Peyer's patch (tissue), 4 donors: ENCODE measurements around the gene NFKBIB. TPM values are rescaled to one million over a fixed set of nuclear protein-coding genes. Genes with fewer than 3 reads are reported as not detected.

Source experiments
- DNase-seq, 3 donors: peaks; one replicate each; pipeline ENCODE4 v3.0.0-alpha.2; 2017 to 2019
- H3K27ac ChIP-seq, 4 donors: fragments of 200-600 bp; sonication (generic); one replicate each; pipeline ENCODE4 v1.5.1; 2016 to 2019
- H3K27me3 ChIP-seq, 2 donors: fragments of 200-600 bp; sonication (generic); one replicate each; pipeline ENCODE4 v1.5.1; 2019
- H3K36me3 ChIP-seq, 3 donors: fragments of 200-600 bp; sonication (generic); one replicate each; pipeline ENCODE4 v1.5.1; 2016 to 2019
- H3K4me1 ChIP-seq, 4 donors: fragments of 200-600 bp; sonication (generic); one replicate each; pipeline ENCODE4 v1.5.1; 2016 to 2019
- H3K4me3 ChIP-seq, 4 donors: fragments of 200-600 bp; sonication (generic); 1 replicate in 3 of 4; 2 replicates in 1 of 4; pipeline ENCODE4 v1.5.1; 2016 to 2019; ENCODE audit warnings: mild to moderate bottlenecking in 1 of 4
- H3K9me3 ChIP-seq, 4 donors: fragments of 200-600 bp; sonication (generic); one replicate each; pipeline ENCODE4 v1.5.1; 2016 to 2019; ENCODE audit warnings: mild to moderate bottlenecking in 1 of 4
- POLR2A ChIP-seq, 2 donors: fragments of 450-650 bp; IDR thresholded peaks; one replicate each; pipeline ENCODE4 v1.5.1; 2017; ENCODE audit warnings: antibody characterized with exemption in 2 of 2, mild to moderate bottlenecking in 2 of 2, moderate library complexity in 2 of 2
- total RNA-seq, 4 donors: library from RNA; depleted of rRNA; stranded (reverse); fragments of >200 nt; gene quantifications; one replicate each; pipeline ENCODE4 v1.1.0, GENCODE V29; 2016
- TF ChIP-seq, protein P1 (sequence below), 6 experiments: fragments of 450-650 bp in 4 of 6; fragments of 200-600 bp in 2 of 6; sonication (generic) in 1 of 6; IDR thresholded peaks; one replicate each; pipeline ENCODE4 v1.5.1; 2017 to 2019; ENCODE audit warnings: antibody characterized with exemption in 6 of 6, mild to moderate bottlenecking in 3 of 6, moderate library complexity in 1 of 6

Gene NFKBIB
- total RNA-seq, result 10 to 100 TPM; 12.4 to 27.7 (median 22.8) TPM

GRCh38 chr19:38899447-38900201 is at the start of gene NFKBIB, which contains the start of gene SIRT2:
Gene NFKBIB (plus strand): TSS chr19:38899969. CDS start chr19:38900033, 64 bp downstream.
Gene SIRT2 (minus strand): TSS chr19:38899618. CDS start chr19:38899521, 97 bp downstream.
- Histone ChIP-seq H3K27me3 (no peaks in the 10 kb centered on the region), H3K4me3 (peak within 1 kb of the TSS; percentile 70 to 88 (median 80)), H3K27ac (peak within 1 kb of the TSS; percentile 87 to 93 (median 90)), H3K9me3 (no peaks in the 10 kb centered on the region), H3K36me3 (no peaks in the 10 kb centered on the region), H3K4me1 (peaks cover 0 to 25% (median 3%) of the 10 kb centered on the region in 4 donors)
- TF ChIP-seq, protein P1, sequence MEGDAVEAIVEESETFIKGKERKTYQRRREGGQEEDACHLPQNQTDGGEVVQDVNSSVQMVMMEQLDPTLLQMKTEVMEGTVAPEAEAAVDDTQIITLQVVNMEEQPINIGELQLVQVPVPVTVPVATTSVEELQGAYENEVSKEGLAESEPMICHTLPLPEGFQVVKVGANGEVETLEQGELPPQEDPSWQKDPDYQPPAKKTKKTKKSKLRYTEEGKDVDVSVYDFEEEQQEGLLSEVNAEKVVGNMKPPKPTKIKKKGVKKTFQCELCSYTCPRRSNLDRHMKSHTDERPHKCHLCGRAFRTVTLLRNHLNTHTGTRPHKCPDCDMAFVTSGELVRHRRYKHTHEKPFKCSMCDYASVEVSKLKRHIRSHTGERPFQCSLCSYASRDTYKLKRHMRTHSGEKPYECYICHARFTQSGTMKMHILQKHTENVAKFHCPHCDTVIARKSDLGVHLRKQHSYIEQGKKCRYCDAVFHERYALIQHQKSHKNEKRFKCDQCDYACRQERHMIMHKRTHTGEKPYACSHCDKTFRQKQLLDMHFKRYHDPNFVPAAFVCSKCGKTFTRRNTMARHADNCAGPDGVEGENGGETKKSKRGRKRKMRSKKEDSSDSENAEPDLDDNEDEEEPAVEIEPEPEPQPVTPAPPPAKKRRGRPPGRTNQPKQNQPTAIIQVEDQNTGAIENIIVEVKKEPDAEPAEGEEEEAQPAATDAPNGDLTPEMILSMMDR (IDR thresholded peaks at IDR 0.05), result no peak
- peak; percentile 89 to 95 for TF ChIP-seq POLR2A (IDR thresholded peaks at IDR 0.05)
- DNase-seq, result peak; percentile 99 to 100 (median 100)

GRCh38 chr19:38850436-38850975 is 49.3 kb upstream of the NFKBIB start:
- TF ChIP-seq, protein P1 (IDR thresholded peaks at IDR 0.05), result peak; percentile 7 to 55 (median 42)
- TF ChIP-seq POLR2A (IDR thresholded peaks at IDR 0.05), result peak; percentile 91 to 99
- Histone ChIP-seq H3K9me3 (no peaks in the 10 kb centered on the region), H3K4me1 (peaks cover 0 to 26% (median 22%) of the 10 kb centered on the region in 4 donors), H3K27me3 (no peaks in the 10 kb centered on the region), H3K27ac (peak overlapping the region; percentile 99 to 100 (median 100)), H3K4me3 (peak overlapping the region; percentile 94 to 100 (median 96)), H3K36me3 (peaks cover 0 to 23% (median 3%) of the 10 kb centered on the region in 3 donors)
- DNase-seq, result peak in 2 of 3 donors; percentile 98 to 100

DNA sequence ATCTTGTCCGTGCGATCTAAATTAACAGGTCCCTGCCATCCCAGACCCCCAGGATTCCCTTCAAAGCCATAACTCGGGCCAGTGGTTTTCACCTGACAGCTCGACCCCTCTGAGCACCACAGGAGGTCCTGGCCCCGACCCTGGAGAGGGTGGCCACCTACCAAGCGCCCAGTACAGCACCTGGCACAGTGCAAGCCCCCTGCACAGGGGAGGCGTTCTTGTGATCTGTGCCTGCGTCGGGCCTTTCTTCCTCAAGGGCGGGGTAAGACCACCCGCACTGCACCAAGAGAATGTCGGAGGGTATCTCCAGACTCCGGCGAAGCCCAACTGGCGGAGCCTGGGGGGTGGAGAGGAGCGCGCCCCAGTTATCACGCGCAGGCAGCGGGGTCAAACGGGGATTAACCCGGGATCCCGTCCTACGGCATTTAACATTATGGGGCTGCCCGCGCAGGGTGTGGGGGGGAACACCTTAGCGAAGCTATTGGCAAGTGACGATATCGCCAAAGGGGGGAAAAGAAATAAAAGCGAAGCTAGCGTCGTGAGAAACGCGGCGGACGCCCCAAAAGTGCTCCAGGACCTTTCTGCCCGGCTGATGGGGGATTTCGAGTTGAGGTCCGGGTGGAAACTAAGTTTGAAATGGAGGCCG is 48.7 kb upstream of the NFKBIB start:
- TF ChIP-seq, protein P1 (IDR thresholded peaks at IDR 0.05), result no peak
- TF ChIP-seq POLR2A (IDR thresholded peaks at IDR 0.05), result no peak
- peaks cover 0 to 26% (median 22%) of the 10 kb centered on the region in 4 donors for H3K4me1 ChIP-seq
- peak in 2 of 3 donors; percentile 60 to 68 for DNase-seq
- peaks cover 0 to 17% (median 0%) of the 10 kb centered on the region in 3 donors for H3K36me3 ChIP-seq
- H3K4me3 ChIP-seq, result peak overlapping the region; percentile 83 to 96 (median 94)
- H3K27me3 ChIP-seq, result no peaks in the 10 kb centered on the region
- no peaks in the 10 kb centered on the region for H3K9me3 ChIP-seq
- peak overlapping the region; percentile 99 to 100 (median 100) for H3K27ac ChIP-seq

DNA sequence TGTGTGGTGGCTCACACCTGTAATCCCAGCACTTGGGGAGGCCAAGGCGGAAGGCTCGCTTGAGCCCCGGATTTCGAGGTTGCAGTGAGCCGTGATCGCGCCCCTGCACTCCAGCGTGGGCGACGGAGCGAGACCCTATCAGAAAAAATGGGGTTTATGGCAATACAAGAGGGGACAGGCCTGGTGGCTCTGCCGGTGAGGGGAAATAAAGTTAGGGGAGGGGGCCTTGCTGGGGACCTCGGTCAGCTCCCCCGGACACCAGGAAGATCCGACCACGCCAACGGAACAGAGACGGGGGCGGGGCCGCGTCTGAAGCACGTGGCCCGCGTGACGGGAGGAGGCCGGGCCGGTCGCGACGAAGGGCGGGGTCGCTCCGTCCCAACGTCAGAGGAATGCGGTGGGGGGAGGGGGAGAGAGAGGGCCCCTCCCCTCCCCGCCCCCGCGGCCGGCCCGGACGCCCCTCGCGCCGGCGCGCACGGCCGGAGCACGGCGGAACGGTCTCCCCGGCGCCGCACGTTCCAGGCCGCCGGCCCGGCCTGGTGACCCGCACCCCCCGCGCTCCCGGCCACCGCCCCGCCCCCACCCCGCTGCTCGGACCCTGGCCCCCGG is 48.0 kb upstream of the NFKBIB start:
- Histone ChIP-seq H3K4me1 (peaks cover 0 to 26% (median 19%) of the 10 kb centered on the region in 4 donors), H3K36me3 (peaks cover 0 to 11% (median 0%) of the 10 kb centered on the region in 3 donors), H3K4me3 (peak overlapping the region; percentile 83 to 96 (median 94)), H3K9me3 (no peaks in the 10 kb centered on the region), H3K27me3 (no peaks in the 10 kb centered on the region), H3K27ac (peak overlapping the region; percentile 99 to 100 (median 100))
- TF ChIP-seq, protein P1 (IDR thresholded peaks at IDR 0.05), result no peak
- peak; percentile 65 to 93 for TF ChIP-seq POLR2A (IDR thresholded peaks at IDR 0.05)
- DNase-seq, result peak; percentile 95 to 98 (median 96)
